Cardiac muscle cell (in vitro differentiated cells and primary cell): Measurements from ENCODE around the gene SH3PXD2A. TPM values are rescaled to one million over a fixed set of nuclear protein-coding genes. Genes with fewer than 3 reads are reported as not detected.
"Not testable (repeated sequence)": the region's sequence is repeated elsewhere in the genome, so short reads cannot be mapped to it uniquely, and the experiment has no call there.

ENCODE experiments used
- DNase-seq, 2 donors: peaks; one replicate each; pipeline versions ENCODE4 v3.0.0 to v3.0.0-alpha.2; 2010 to 2017; ENCODE audit warnings: low read depth in 1 of 2, low spot score in 1 of 2
- H3K27ac ChIP-seq: fragments of 200-600 bp; sonication (generic); 2 replicates; pipeline ENCODE4 v1.5.1; 2016
- H3K27me3 ChIP-seq: fragments of 200-600 bp; sonication (generic); 2 replicates; pipeline ENCODE4 v1.6.0; 2016; ENCODE audit warnings: control low read depth
- H3K36me3 ChIP-seq: fragments of 200-600 bp; sonication (generic); 2 replicates; pipeline ENCODE4 v1.5.1; 2016; ENCODE audit warnings: control low read depth
- H3K4me1 ChIP-seq: fragments of 200-600 bp; sonication (generic); 2 replicates; pipeline ENCODE4 v1.8.1; 2017; ENCODE audit warnings: low read depth, mild to moderate bottlenecking, mixed run types
- H3K4me3 ChIP-seq: fragments of 200-600 bp; sonication (generic); 2 replicates; pipeline ENCODE4 v1.5.1; 2016; ENCODE audit warnings: mild to moderate bottlenecking
- H3K9me3 ChIP-seq: fragments of 200-600 bp; sonication (generic); 2 replicates; pipeline ENCODE4 v1.5.1; 2017; ENCODE audit warnings: low read depth, mild to moderate bottlenecking, control low read depth
- CTCF ChIP-seq: IDR thresholded peaks from 2 replicates; pipeline ENCODE4 v1.5.1; 2012; ENCODE audit warnings: low read depth, mild to moderate bottlenecking, low read length
- polyA plus RNA-seq: library from polyadenylated mRNA; unstranded; fragments of >200 nt; fragmentation: Nextera tagmentation; extraction: Ambion mirVana; gene quantifications from 2 replicates; pipeline ENCODE4 v1.2.1, GENCODE V29; 2016
- total RNA-seq: library from RNA; depleted of rRNA; stranded (reverse); fragments of >200 nt; gene quantifications from 2 replicates; pipeline ENCODE4 v1.2.3, GENCODE V29; 2016

The SH3PXD2A gene
- total and polyA plus RNA-seq, 2 experiments from 2014 or later, result 32.2 to 75.9 TPM

GRCh38 chr10:103666762-103667150 lies 188.6 kb downstream of the SH3PXD2A start:
- Histone ChIP-seq H3K9me3 (no peaks in the 10 kb centered on the region), H3K4me3 (no peak overlapping the region), H3K4me1 (peaks cover 3% of the 10 kb centered on the region), H3K36me3 (no peaks in the 10 kb centered on the region), H3K27me3 (no peaks in the 10 kb centered on the region), H3K27ac (no peak overlapping the region)
- no peak for DNase-seq
- no peak for TF ChIP-seq CTCF

- no peaks in the 10 kb centered on the region for H3K9me3 ChIP-seq
- H3K4me1 ChIP-seq, result peaks cover 7% of the 10 kb centered on the region
- H3K27me3 ChIP-seq, result no peaks in the 10 kb centered on the region
- H3K4me3 ChIP-seq, result no peak overlapping the region
- no peak overlapping the region for H3K27ac ChIP-seq
- peak in 1 of 2 donors; percentile 60 for DNase-seq
- H3K36me3 ChIP-seq, result no peaks in the 10 kb centered on the region
- peak; percentile 66 for TF ChIP-seq CTCF
Observed at GRCh38 chr10:103666087-103666761, 189.2 kb downstream of the SH3PXD2A start.

- no peaks in the 10 kb centered on the region for H3K9me3 ChIP-seq
- no peak overlapping the region for H3K27ac ChIP-seq
- no peak for DNase-seq
- peaks cover 16% of the 10 kb centered on the region for H3K4me1 ChIP-seq
- H3K36me3 ChIP-seq, result no peaks in the 10 kb centered on the region
- no peak for TF ChIP-seq CTCF
- no peaks in the 10 kb centered on the region for H3K27me3 ChIP-seq
- H3K4me3 ChIP-seq, result no peak overlapping the region
Observed at GRCh38 chr10:103665162-103665889, 190.1 kb downstream of the SH3PXD2A start.

- Histone ChIP-seq H3K4me3 (no peak overlapping the region), H3K36me3 (peaks cover 3% of the 10 kb centered on the region), H3K27ac (peak overlapping the region; percentile 54), H3K9me3 (no peaks in the 10 kb centered on the region), H3K4me1 (peaks cover 20% of the 10 kb centered on the region), H3K27me3 (no peaks in the 10 kb centered on the region)
- no peak for TF ChIP-seq CTCF
- DNase-seq, result no peak
Observed at GRCh38 chr10:103663802-103664201, 191.6 kb downstream of the SH3PXD2A start.

- TF ChIP-seq CTCF, result no peak
- Histone ChIP-seq H3K27me3 (no peaks in the 10 kb centered on the region), H3K36me3 (peaks cover 7% of the 10 kb centered on the region), H3K9me3 (no peaks in the 10 kb centered on the region), H3K4me3 (no peak overlapping the region), H3K27ac (peak overlapping the region; percentile 54), H3K4me1 (peaks cover 20% of the 10 kb centered on the region)
- DNase-seq, result no peak
Observed at GRCh38 chr10:103663236-103663635, 192.1 kb downstream of the SH3PXD2A start.

- not testable (repeated sequence) for H3K27me3 ChIP-seq, DNase-seq, H3K9me3 ChIP-seq, H3K4me3 ChIP-seq, H3K36me3 ChIP-seq
- Histone ChIP-seq H3K27ac (peak overlapping the region; percentile 54), H3K4me1 (peaks cover 20% of the 10 kb centered on the region)
Observed at GRCh38 chr10:103662704-103663103, 192.7 kb downstream of the SH3PXD2A start.
